ENCODE measurements around the gene PRKCH.

DNA sequence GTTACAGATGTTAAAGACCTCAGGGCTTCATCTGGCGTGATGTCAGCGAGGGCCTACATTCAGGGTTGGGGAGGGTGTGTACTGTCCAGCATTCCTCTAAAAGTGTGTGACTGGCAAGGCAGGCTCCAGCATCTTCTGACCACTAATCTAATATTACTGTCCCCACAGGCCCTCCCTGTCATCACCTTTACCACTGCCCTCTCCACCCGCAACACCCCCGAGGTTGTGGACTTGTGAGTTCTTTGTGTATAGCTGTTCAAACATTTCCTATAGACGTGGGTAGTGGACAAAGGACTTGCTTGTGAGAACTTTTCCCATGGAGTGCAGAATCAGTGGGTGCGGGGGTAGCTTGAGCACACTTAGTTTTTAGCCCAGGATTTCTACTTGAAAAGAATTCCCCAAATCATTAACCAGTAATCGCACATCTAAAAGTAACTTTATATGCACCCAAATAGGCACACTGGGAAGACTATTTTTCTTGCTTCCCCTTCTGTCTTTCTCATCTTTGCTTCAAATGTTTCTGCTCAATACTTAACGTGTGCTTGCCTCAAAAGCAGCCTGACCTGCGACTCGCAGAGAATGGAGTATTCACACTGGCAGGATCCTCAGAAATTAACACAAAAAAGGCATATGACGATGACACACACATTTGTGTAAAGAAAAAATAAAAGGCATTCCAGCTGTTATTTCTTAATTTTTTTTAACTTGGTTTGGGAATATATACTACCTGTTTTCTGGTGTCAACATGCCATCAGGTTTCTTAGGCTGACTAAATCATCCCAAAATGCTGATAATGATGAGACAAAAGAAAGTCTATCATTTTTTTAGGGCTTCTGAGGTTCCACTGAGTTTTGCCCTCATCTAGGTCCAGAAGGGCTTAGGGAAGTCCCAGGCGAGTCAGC, 215.5 kb downstream of the PRKCH start:
- TF ChIP-seq, protein P1, sequence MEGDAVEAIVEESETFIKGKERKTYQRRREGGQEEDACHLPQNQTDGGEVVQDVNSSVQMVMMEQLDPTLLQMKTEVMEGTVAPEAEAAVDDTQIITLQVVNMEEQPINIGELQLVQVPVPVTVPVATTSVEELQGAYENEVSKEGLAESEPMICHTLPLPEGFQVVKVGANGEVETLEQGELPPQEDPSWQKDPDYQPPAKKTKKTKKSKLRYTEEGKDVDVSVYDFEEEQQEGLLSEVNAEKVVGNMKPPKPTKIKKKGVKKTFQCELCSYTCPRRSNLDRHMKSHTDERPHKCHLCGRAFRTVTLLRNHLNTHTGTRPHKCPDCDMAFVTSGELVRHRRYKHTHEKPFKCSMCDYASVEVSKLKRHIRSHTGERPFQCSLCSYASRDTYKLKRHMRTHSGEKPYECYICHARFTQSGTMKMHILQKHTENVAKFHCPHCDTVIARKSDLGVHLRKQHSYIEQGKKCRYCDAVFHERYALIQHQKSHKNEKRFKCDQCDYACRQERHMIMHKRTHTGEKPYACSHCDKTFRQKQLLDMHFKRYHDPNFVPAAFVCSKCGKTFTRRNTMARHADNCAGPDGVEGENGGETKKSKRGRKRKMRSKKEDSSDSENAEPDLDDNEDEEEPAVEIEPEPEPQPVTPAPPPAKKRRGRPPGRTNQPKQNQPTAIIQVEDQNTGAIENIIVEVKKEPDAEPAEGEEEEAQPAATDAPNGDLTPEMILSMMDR (IDR thresholded peaks at IDR 0.05) = no peak
- TF ChIP-seq, protein P2, sequence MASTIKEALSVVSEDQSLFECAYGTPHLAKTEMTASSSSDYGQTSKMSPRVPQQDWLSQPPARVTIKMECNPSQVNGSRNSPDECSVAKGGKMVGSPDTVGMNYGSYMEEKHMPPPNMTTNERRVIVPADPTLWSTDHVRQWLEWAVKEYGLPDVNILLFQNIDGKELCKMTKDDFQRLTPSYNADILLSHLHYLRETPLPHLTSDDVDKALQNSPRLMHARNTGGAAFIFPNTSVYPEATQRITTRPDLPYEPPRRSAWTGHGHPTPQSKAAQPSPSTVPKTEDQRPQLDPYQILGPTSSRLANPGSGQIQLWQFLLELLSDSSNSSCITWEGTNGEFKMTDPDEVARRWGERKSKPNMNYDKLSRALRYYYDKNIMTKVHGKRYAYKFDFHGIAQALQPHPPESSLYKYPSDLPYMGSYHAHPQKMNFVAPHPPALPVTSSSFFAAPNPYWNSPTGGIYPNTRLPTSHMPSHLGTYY (CRISPR knock-in tag; IDR thresholded peaks at IDR 0.05) = no peak
- no peak for TF ChIP-seq ESRRA (CRISPR knock-in tag; IDR thresholded peaks at IDR 0.05; ENCODE audit: borderline replicate concordance)
- no peak for TF ChIP-seq RELA (CRISPR knock-in tag; IDR thresholded peaks at IDR 0.05; ENCODE audit: borderline replicate concordance)
- TF ChIP-seq, protein P3, sequence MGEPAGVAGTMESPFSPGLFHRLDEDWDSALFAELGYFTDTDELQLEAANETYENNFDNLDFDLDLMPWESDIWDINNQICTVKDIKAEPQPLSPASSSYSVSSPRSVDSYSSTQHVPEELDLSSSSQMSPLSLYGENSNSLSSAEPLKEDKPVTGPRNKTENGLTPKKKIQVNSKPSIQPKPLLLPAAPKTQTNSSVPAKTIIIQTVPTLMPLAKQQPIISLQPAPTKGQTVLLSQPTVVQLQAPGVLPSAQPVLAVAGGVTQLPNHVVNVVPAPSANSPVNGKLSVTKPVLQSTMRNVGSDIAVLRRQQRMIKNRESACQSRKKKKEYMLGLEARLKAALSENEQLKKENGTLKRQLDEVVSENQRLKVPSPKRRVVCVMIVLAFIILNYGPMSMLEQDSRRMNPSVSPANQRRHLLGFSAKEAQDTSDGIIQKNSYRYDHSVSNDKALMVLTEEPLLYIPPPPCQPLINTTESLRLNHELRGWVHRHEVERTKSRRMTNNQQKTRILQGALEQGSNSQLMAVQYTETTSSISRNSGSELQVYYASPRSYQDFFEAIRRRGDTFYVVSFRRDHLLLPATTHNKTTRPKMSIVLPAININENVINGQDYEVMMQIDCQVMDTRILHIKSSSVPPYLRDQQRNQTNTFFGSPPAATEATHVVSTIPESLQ (CRISPR knock-in tag; IDR thresholded peaks at IDR 0.05) = no peak

All from WTC11 (cell line).